ENCODE results near the gene NNT.

NNT gene

DNA sequence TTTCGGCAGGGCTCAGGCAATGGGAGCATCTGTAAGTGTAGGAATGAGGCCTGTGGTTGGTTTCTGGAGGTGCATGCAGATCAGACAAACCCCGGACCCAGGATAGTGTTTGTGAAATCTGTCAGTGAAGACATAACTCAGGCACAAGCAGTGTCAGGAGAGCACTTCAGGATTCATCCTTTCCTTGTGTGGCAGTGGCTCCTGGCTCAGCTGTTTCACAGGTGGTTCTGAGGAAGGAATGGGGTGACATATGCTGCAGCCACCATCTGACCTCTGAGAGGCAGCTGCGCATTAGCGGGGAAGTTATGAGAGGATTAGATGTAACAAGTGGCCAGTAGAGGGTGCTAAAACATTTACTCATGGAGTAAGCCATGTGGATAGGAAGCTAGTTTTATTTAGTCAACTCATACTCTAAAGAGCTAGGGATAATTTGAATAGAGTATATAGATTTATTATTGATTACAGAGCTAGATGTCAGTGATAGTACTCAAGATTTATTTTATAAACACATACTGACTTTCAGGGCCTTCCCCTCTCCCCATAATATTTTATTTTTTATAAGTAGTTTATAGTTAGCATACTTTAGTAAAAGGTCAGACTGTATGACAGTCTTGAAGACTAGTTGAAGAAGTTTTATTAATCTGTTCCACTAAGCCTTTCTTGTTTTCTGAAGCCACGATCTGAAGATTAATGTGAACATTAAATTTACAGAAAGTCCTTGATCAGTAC, 28.4 kb downstream of the NNT start:
- no peak overlapping the region for H3K4me3 ChIP-seq (ENCODE audit: insufficient read length, low read depth)
- peak; percentile 60 for DNase-seq (ENCODE audit: low read depth, low spot score)
- no peaks in the 10 kb centered on the region for H3K4me1 ChIP-seq (ENCODE audit: insufficient read depth, insufficient read length)
- H3K9me3 ChIP-seq (ENCODE audit: insufficient read depth, low read length): no peaks in the 10 kb centered on the region
- TF ChIP-seq YY1 (IDR thresholded peaks at IDR 0.05; ENCODE audit: insufficient read depth, insufficient read length) (no peak), SUZ12 (IDR thresholded peaks at IDR 0.05; ENCODE audit: extremely low read depth, insufficient read depth, insufficient read length) (no peak), ZNF274 (IDR thresholded peaks at IDR 0.05; ENCODE audit: low read depth, low read length) (no peak)
- no peaks in the 10 kb centered on the region for H3K27me3 ChIP-seq (ENCODE audit: insufficient read depth, insufficient read length)
- peaks cover 5% of the 10 kb centered on the region for H3K36me3 ChIP-seq (ENCODE audit: insufficient read depth, insufficient read length, low read length)
- no peak overlapping the region for H3K9ac ChIP-seq (ENCODE audit: insufficient read length, low read depth)

DNA sequence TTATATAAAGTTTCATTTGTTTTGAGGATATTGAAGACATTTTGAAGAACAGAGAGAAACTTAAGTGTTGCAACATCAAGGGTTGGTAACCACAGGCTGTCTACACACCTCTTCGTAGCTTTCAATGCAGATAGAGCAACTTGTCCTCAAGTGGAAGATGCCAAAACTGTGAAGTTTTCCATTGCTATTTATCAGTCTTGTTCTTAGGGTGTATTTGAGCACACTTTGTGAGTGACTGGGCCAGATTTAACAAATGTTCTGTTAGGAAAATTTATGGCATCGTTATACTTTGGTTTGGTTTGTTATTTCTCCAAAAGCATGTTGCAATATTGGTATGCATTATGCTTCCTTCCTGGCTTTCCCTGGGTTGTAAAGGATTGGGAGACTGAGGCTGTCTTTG, 31.6 kb downstream of the NNT start:
- TF ChIP-seq YY1 (IDR thresholded peaks at IDR 0.05; ENCODE audit: insufficient read depth, insufficient read length) (no peak), ZNF274 (IDR thresholded peaks at IDR 0.05; ENCODE audit: low read depth, low read length) (no peak), SUZ12 (IDR thresholded peaks at IDR 0.05; ENCODE audit: extremely low read depth, insufficient read depth, insufficient read length) (no peak)
- Histone ChIP-seq H3K9ac (ENCODE audit: insufficient read length, low read depth) (no peak overlapping the region), H3K36me3 (ENCODE audit: insufficient read depth, insufficient read length, low read length) (no peaks in the 10 kb centered on the region), H3K4me3 (ENCODE audit: insufficient read length, low read depth) (no peak overlapping the region), H3K27me3 (ENCODE audit: insufficient read depth, insufficient read length) (no peaks in the 10 kb centered on the region), H3K4me1 (ENCODE audit: insufficient read depth, insufficient read length) (no peaks in the 10 kb centered on the region), H3K9me3 (ENCODE audit: insufficient read depth, low read length) (no peaks in the 10 kb centered on the region)
- DNase-seq (ENCODE audit: low read depth, low spot score): no peak

DNA sequence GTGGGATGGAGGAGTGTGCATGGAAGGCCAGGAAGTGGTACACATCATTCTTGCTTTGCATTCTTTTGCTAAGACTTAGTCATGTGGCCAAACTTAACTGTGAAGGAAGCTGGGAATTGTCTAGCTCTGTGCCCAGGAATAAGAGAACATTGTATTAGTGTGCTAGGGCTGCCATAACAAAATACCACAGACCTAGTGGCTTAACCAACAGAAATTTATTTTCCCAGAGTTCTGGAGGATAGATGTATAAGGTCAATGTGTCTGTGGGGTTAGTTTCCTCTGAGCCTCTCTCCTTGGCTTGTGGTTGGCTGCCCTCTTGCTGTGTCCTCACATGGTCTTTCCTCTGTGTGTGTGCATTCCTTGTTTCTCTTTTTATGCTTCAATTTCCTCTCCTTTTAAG, 32.4 kb downstream of the NNT start:
- Histone ChIP-seq H3K36me3 (ENCODE audit: insufficient read depth, insufficient read length, low read length) (no peaks in the 10 kb centered on the region), H3K9ac (ENCODE audit: insufficient read length, low read depth) (no peak overlapping the region), H3K27me3 (ENCODE audit: insufficient read depth, insufficient read length) (no peaks in the 10 kb centered on the region), H3K9me3 (ENCODE audit: insufficient read depth, low read length) (no peaks in the 10 kb centered on the region), H3K4me3 (ENCODE audit: insufficient read length, low read depth) (no peak overlapping the region), H3K4me1 (ENCODE audit: insufficient read depth, insufficient read length) (no peaks in the 10 kb centered on the region)
- TF ChIP-seq SUZ12 (IDR thresholded peaks at IDR 0.05; ENCODE audit: extremely low read depth, insufficient read depth, insufficient read length): no peak
- no peak for TF ChIP-seq ZNF274 (IDR thresholded peaks at IDR 0.05; ENCODE audit: low read depth, low read length)
- TF ChIP-seq YY1 (IDR thresholded peaks at IDR 0.05; ENCODE audit: insufficient read depth, insufficient read length): no peak
- no peak for DNase-seq (ENCODE audit: low read depth, low spot score)

DNA sequence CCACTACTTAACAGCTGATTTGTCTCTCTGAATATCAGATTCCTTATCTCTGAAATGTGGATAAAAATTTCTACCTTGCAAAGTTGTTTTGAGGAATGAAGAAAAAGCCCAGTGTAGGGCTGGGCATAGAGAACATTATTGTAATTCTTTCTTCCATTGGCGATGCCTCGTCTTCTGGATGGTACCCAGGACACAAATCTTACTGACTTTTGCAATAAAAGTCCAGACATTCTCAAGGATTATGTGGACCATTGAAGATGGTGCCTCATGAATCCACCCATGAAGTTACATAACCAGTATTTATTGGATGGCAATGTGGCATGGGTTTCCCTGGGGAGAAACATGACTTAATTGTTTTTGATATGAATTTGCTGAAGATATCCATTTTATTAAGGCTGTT, 33.1 kb downstream of the NNT start:
- H3K27me3 ChIP-seq (ENCODE audit: insufficient read depth, insufficient read length): no peaks in the 10 kb centered on the region
- no peak for DNase-seq (ENCODE audit: low read depth, low spot score)
- TF ChIP-seq YY1 (IDR thresholded peaks at IDR 0.05; ENCODE audit: insufficient read depth, insufficient read length): no peak
- H3K36me3 ChIP-seq (ENCODE audit: insufficient read depth, insufficient read length, low read length): no peaks in the 10 kb centered on the region
- no peaks in the 10 kb centered on the region for H3K9me3 ChIP-seq (ENCODE audit: insufficient read depth, low read length)
- no peak overlapping the region for H3K4me3 ChIP-seq (ENCODE audit: insufficient read length, low read depth)
- no peak overlapping the region for H3K9ac ChIP-seq (ENCODE audit: insufficient read length, low read depth)
- H3K4me1 ChIP-seq (ENCODE audit: insufficient read depth, insufficient read length): no peaks in the 10 kb centered on the region

DNA sequence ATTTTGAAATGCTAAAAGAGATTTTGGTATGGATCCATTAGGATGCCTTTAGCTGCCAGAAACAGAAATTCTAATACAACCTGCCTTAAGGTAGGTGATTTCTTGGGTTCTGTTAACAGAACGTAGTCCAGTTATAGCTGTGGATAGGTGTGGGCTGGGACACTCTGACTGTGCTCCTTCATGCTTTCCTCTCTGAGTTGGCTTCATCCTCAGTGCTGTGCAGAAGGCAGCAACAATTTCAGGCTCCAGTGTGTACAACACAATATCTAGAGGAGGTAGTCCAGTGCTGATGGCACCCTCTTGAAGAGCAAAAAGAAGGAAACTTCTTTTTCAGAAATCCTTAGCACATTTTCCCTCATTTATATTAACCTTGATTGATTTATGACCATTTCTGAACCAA, 34.4 kb downstream of the NNT start:
- DNase-seq (ENCODE audit: low read depth, low spot score): no peak
- no peak overlapping the region for H3K9ac ChIP-seq (ENCODE audit: insufficient read length, low read depth)
- no peaks in the 10 kb centered on the region for H3K9me3 ChIP-seq (ENCODE audit: insufficient read depth, low read length)
- H3K27me3 ChIP-seq (ENCODE audit: insufficient read depth, insufficient read length): no peaks in the 10 kb centered on the region
- no peaks in the 10 kb centered on the region for H3K36me3 ChIP-seq (ENCODE audit: insufficient read depth, insufficient read length, low read length)
- H3K4me1 ChIP-seq (ENCODE audit: insufficient read depth, insufficient read length): no peaks in the 10 kb centered on the region
- no peak overlapping the region for H3K4me3 ChIP-seq (ENCODE audit: insufficient read length, low read depth)
- TF ChIP-seq YY1 (IDR thresholded peaks at IDR 0.05; ENCODE audit: insufficient read depth, insufficient read length): no peak
- TF ChIP-seq ZNF274 (IDR thresholded peaks at IDR 0.05; ENCODE audit: low read depth, low read length): no peak
- no peak for TF ChIP-seq SUZ12 (IDR thresholded peaks at IDR 0.05; ENCODE audit: extremely low read depth, insufficient read depth, insufficient read length)

DNA sequence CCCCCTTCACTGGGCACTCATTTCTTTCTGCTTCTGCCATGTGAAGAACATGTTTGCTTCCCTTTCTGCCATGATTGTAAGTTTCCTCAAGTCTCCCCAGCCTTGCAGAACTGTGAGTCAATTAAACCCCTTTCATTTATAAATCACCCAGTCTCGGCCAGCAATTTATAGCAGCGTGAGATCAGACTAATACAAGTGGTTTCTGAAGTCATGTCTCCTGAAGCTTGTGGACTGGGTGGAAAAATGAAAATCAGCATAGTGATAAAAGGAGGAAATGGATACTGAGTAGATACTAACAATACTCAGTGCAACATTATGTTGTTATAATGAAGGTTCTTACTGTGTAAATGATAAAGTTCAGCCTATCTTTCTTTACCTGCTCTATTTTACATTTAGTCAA, 35.1 kb downstream of the NNT start:
- TF ChIP-seq SUZ12 (IDR thresholded peaks at IDR 0.05; ENCODE audit: extremely low read depth, insufficient read depth, insufficient read length) (no peak), YY1 (IDR thresholded peaks at IDR 0.05; ENCODE audit: insufficient read depth, insufficient read length) (no peak), ZNF274 (IDR thresholded peaks at IDR 0.05; ENCODE audit: low read depth, low read length) (no peak)
- DNase-seq (ENCODE audit: low read depth, low spot score): no peak
- no peak overlapping the region for H3K4me3 ChIP-seq (ENCODE audit: insufficient read length, low read depth)
- no peak overlapping the region for H3K9ac ChIP-seq (ENCODE audit: insufficient read length, low read depth)
- no peaks in the 10 kb centered on the region for H3K27me3 ChIP-seq (ENCODE audit: insufficient read depth, insufficient read length)
- H3K36me3 ChIP-seq (ENCODE audit: insufficient read depth, insufficient read length, low read length): no peaks in the 10 kb centered on the region
- no peaks in the 10 kb centered on the region for H3K9me3 ChIP-seq (ENCODE audit: insufficient read depth, low read length)
- no peaks in the 10 kb centered on the region for H3K4me1 ChIP-seq (ENCODE audit: insufficient read depth, insufficient read length)

DNA sequence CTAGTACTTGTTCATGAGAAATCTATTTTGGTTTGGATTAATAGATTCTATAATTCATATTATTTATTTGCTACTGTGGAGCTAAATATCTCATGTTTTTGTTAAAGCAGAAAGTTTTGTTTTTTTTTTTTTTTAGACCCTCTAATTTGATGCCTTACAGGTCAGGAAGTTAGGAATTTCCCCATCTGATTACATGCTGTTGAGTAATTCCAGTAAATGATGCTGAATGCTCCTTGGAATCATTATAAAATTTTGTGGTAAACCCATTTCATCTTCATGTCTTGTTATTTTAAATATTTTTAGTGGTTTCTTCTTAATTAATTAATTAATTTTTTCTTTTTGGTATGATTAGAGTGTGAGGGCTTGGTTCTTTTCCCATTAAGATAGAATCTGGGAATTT, 35.6 kb downstream of the NNT start:
- no peak for DNase-seq (ENCODE audit: low read depth, low spot score)
- Histone ChIP-seq H3K36me3 (ENCODE audit: insufficient read depth, insufficient read length, low read length) (no peaks in the 10 kb centered on the region), H3K27me3 (ENCODE audit: insufficient read depth, insufficient read length) (no peaks in the 10 kb centered on the region), H3K9me3 (ENCODE audit: insufficient read depth, low read length) (no peaks in the 10 kb centered on the region), H3K9ac (ENCODE audit: insufficient read length, low read depth) (no peak overlapping the region), H3K4me3 (ENCODE audit: insufficient read length, low read depth) (no peak overlapping the region), H3K4me1 (ENCODE audit: insufficient read depth, insufficient read length) (no peaks in the 10 kb centered on the region)
- TF ChIP-seq YY1 (IDR thresholded peaks at IDR 0.05; ENCODE audit: insufficient read depth, insufficient read length) (no peak), ZNF274 (IDR thresholded peaks at IDR 0.05; ENCODE audit: low read depth, low read length) (no peak), SUZ12 (IDR thresholded peaks at IDR 0.05; ENCODE audit: extremely low read depth, insufficient read depth, insufficient read length) (no peak)

All from NT2/D1 (cell line).